HG03460 (cell line): ENCODE results near the gene FYB2.

Experiments used
- ATAC-seq: cut with Tn5 transposase; IDR thresholded peaks from one replicate; pipeline ENCODE4 v1.9.1; 2021; ENCODE audit not compliant: unreplicated experiment

The FYB2 gene

GRCh38 chr1:56835657-56836056 is 16.5 kb upstream of the FYB2 start:
- ATAC-seq: no peak

- no peak for ATAC-seq
Measured at GRCh38 chr1:56834137-56834900, 15.1 kb upstream of the FYB2 start.

- ATAC-seq: no peak
Measured at GRCh38 chr1:56833088-56833487, 13.9 kb upstream of the FYB2 start.

GRCh38 chr1:56831871-56832693 is 12.9 kb upstream of the FYB2 start:
- ATAC-seq: peak; percentile 79

GRCh38 chr1:56830052-56830451 is 10.8 kb upstream of the FYB2 start:
- ATAC-seq: no peak

GRCh38 chr1:56827711-56828110 is 8.5 kb upstream of the FYB2 start:
- no peak for ATAC-seq

GRCh38 chr1:56825436-56825835 is 6.2 kb upstream of the FYB2 start:
- no peak for ATAC-seq

GRCh38 chr1:56824938-56825337 is 5.7 kb upstream of the FYB2 start:
- no peak for ATAC-seq

- ATAC-seq: no peak
Measured at GRCh38 chr1:56824271-56824670, 5.1 kb upstream of the FYB2 start.

- no peak for ATAC-seq
Measured at GRCh38 chr1:56821462-56821797, 2.2 kb upstream of the FYB2 start.

GRCh38 chr1:56820755-56821461 is 1.7 kb upstream of the FYB2 start:
- ATAC-seq: peak; percentile 76

GRCh38 chr1:56817716-56818463 is 1.3 kb downstream of the FYB2 start:
- no peak for ATAC-seq

GRCh38 chr1:56816909-56817308 is 2.3 kb downstream of the FYB2 start:
- ATAC-seq: no peak

GRCh38 chr1:56816264-56816663 is 2.9 kb downstream of the FYB2 start:
- ATAC-seq: no peak

- no peak for ATAC-seq
Measured at GRCh38 chr1:56814205-56814604, 5.0 kb downstream of the FYB2 start.

- no peak for ATAC-seq
Measured at GRCh38 chr1:56811331-56811730, 7.9 kb downstream of the FYB2 start.

- no peak for ATAC-seq
Measured at GRCh38 chr1:56808410-56808809, 10.8 kb downstream of the FYB2 start.

- ATAC-seq: no peak
Measured at GRCh38 chr1:56806804-56807203, 12.4 kb downstream of the FYB2 start.

GRCh38 chr1:56803561-56804156 is 15.5 kb downstream of the FYB2 start:
- ATAC-seq: no peak

- no peak for ATAC-seq
Measured at GRCh38 chr1:56799605-56800400, 19.4 kb downstream of the FYB2 start.
